ENCODE measurements around the gene GFRA4. TPM values are rescaled to one million over a fixed set of nuclear protein-coding genes. Genes with fewer than 3 reads are reported as not detected.

Gene GFRA4
- total and polyA plus RNA-seq, 2 donors = not detected

DNA sequence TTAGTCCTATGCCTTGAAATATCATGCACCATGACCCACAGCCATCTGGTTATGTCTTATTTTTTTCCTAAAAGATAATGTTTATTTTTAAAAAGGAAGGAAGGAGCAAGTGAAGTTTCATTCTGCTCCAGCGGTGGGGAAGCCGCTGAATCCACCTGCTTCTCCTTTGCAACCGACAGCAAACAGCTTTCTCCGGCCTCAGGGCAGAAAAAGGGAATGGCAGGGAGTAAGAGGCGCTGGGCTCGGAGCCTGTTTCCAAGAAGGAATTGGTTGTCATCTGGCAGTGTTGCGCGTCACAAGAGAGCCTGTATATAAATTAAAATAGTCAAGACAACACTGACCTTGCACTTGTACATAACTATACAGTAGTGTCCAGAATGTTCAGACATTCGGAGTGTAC is 14.2 kb downstream of the GFRA4 start:
- Histone ChIP-seq H3K36me3 (ENCODE audit: insufficient read depth) (no peaks in the 10 kb centered on the region), H3K4me1 (ENCODE audit: insufficient read depth) (no peaks in the 10 kb centered on the region), H3K4me3 (ENCODE audit: low read depth, low read length) (no peak overlapping the region), H3K27ac (ENCODE audit: low read depth) (no peak overlapping the region)
- 91% methylated on average over 9 of the region's 9 CpGs for WGBS
- no peak for DNase-seq (ENCODE audit: extremely low spot score)

DNA sequence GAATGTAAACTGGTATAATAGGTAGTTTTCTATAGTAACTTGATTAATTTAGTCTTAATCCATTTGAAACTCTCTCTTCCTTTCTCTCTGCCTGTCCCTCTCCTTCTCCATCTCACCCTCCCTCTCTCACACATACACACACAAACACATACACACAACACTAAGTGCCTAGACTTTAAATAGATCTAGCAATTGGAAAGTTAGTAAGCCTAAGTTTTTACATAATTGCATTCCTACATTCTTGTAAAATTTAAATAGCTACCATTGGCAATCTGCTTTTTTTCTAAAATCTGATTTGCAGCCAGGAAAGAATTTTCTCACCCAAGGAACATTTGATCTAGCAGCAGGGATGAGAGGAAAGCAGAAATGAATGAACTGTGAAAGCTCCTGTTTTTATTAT is 15.7 kb downstream of the GFRA4 start:
- Histone ChIP-seq H3K4me3 (ENCODE audit: low read depth, low read length) (no peak overlapping the region), H3K4me1 (ENCODE audit: insufficient read depth) (no peaks in the 10 kb centered on the region), H3K27ac (ENCODE audit: low read depth) (no peak overlapping the region), H3K36me3 (ENCODE audit: insufficient read depth) (no peaks in the 10 kb centered on the region)
- no peak for DNase-seq (ENCODE audit: extremely low spot score)

DNA sequence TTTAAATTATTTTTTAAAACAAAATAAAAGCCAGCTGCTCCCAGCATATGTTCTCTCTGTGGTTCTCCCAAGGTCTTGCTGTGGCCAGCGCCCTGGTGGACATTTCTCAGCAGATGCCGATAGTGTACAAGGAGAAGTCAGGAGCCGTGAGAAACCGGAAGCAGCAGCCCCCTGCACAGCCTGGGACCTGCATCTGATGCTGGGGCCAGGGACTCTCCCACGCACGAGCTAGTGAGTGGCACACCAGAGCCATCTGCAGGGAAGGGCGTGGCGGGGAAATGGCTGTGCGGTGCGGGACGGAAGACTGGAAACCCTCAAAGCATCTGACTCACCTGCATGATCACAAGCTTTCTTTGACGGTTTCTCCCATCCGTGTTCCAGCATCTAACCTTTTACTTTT is 16.5 kb downstream of the GFRA4 start:
- no peak for DNase-seq (ENCODE audit: extremely low spot score)
- no peak overlapping the region for H3K4me3 ChIP-seq (ENCODE audit: low read depth, low read length)
- no peak overlapping the region for H3K27ac ChIP-seq (ENCODE audit: low read depth)
- H3K36me3 ChIP-seq (ENCODE audit: insufficient read depth) = no peaks in the 10 kb centered on the region
- 89% methylated on average over 13 of the region's 13 CpGs for WGBS
- H3K4me1 ChIP-seq (ENCODE audit: insufficient read depth) = no peaks in the 10 kb centered on the region

DNA sequence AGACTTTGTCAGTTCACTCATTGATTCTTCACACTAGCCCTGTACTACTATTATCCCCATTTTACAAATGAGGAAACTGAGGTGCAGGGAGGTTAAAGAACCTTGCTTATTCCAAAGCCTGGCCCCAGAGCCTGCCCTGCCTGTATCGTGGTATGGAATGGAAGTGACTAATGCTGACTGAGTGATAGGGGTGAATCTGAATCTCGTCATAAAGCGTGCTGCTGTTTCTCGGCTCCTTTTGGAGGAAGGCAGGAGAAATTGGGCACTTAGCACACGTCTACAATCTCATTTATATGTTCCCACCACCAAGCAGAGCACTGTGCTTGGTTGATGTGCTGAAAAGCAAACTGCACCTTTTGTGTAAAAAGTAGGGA is 17.1 kb downstream of the GFRA4 start:
- 70% methylated on average over 5 of the region's 5 CpGs for WGBS
- H3K36me3 ChIP-seq (ENCODE audit: insufficient read depth) = no peaks in the 10 kb centered on the region
- no peaks in the 10 kb centered on the region for H3K4me1 ChIP-seq (ENCODE audit: insufficient read depth)
- no peak for DNase-seq (ENCODE audit: extremely low spot score)
- H3K4me3 ChIP-seq (ENCODE audit: low read depth, low read length) = no peak overlapping the region
- H3K27ac ChIP-seq (ENCODE audit: low read depth) = no peak overlapping the region

DNA sequence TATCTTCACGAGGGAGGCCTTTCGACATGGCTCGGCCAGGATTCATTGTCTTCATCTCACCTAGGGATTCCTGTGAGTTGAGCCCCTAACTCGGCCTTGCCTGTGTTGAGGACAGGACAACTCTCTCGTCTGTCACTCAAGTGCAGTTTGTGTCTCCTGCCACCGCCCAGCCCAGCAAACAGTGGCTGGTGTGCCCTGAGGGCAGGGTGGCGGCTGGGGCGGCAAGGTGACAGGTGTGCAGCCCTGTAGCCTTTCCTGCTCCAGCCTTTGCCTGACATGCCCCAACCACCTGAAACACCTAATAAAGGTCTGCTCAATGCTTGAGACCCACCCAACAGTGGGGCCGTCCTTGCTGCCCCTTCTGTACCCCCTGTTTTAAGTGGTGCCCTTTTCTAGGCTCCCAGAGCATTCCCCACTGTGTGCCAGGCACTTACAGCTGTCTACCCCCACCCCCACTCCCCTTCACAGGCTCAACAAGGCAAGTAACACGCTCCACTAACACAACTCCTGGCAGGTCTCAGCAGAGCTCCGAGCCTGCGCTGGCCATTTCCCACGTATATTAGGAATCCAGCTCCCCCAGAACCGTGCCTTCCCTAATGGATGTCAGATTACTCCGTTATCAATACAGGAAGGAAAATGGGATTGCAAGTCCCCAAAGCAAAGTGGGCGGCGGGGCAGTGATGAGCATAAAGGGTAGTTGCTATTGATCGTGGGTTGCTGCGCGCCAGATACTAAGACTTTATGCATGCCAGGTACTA is 17.7 kb downstream of the GFRA4 start:
- DNase-seq (ENCODE audit: extremely low spot score) = no peak
- WGBS = 92% methylated on average over 20 of the region's 20 CpGs
- no peak overlapping the region for H3K4me3 ChIP-seq (ENCODE audit: low read depth, low read length)
- no peaks in the 10 kb centered on the region for H3K4me1 ChIP-seq (ENCODE audit: insufficient read depth)
- no peak overlapping the region for H3K27ac ChIP-seq (ENCODE audit: low read depth)
- no peaks in the 10 kb centered on the region for H3K36me3 ChIP-seq (ENCODE audit: insufficient read depth)

DNA sequence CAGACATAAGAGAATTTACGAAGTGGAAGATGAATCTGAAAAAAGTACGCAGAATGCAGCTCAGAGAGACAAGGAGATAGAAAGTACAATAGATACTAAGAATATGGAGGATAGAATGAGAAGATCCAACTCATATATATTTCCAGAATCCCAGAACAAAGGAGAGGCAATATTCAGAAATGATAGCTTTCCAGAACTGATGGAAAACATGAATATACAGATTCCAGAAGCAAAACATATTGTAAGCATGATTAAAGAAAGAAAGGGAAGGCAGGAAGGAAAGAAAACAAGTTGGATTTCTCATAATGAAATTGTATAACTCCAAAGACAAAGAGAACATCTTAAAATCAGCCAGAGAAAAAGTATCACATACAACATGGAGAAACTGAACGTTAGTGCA is 22.9 kb downstream of the GFRA4 start:
- H3K27ac ChIP-seq (ENCODE audit: low read depth) = no peak overlapping the region
- H3K4me3 ChIP-seq (ENCODE audit: low read depth, low read length) = no peak overlapping the region
- WGBS = 96% methylated on average over 3 of the region's 3 CpGs
- no peak for DNase-seq (ENCODE audit: extremely low spot score)
- H3K36me3 ChIP-seq (ENCODE audit: insufficient read depth) = peaks cover 2% of the 10 kb centered on the region
- no peaks in the 10 kb centered on the region for H3K4me1 ChIP-seq (ENCODE audit: insufficient read depth)

DNA sequence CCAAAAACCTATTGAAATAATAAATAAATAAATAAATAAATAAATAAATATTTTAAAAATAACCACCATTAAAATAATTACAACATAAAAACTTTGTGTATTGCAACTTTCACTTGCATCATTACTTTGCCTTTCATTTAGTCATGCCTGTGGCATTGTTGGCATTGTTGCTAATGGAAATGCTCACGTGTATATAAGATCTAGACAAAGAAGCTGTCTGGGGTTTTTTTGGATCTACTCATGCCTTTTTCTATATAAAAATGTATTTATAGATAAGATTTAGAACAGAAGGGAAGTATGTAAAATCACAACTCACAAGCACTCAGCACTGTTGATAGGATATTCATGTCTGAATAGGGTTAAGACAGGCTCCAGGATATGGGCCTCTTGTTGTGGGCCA is 27.9 kb downstream of the GFRA4 start:
- Histone ChIP-seq H3K27ac (ENCODE audit: low read depth) (no peak overlapping the region), H3K4me1 (ENCODE audit: insufficient read depth) (no peaks in the 10 kb centered on the region), H3K4me3 (ENCODE audit: low read depth, low read length) (no peak overlapping the region), H3K36me3 (ENCODE audit: insufficient read depth) (peaks cover 2% of the 10 kb centered on the region)
- WGBS = 96% methylated on average over 1 of the region's 1 CpG
- DNase-seq (ENCODE audit: extremely low spot score) = no peak

DNA sequence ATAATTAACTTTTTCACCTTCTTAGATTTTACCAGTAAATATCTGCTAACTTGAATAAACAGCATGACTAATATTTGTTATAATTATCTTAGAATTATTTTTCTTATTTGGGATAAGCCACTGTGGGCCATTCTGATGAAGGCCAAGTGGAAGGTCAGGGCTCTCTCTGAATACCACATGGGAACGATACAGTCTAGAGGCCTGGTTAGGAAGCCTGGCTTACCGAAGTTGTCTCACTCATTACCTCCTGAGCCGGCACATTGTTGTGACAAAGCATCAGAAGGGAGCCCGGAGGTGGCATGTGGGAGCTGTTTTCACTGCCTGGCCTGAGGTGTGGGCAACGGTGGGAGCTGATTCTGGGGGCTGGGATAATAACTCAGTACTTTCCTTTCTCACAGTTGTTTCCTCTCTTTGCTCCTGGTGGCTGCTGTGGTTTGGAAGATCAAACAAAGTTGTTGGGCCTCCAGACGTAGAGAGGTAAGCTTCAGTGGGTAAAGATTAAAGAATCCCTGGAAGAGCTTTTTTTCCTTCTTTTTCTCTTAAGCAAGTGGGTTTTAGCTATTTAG is 29.2 kb downstream of the GFRA4 start:
- H3K4me3 ChIP-seq (ENCODE audit: low read depth, low read length) = no peak overlapping the region
- H3K4me1 ChIP-seq (ENCODE audit: insufficient read depth) = no peaks in the 10 kb centered on the region
- no peaks in the 10 kb centered on the region for H3K36me3 ChIP-seq (ENCODE audit: insufficient read depth)
- no peak for DNase-seq (ENCODE audit: extremely low spot score)
- 65% methylated on average over 6 of the region's 6 CpGs for WGBS
- no peak overlapping the region for H3K27ac ChIP-seq (ENCODE audit: low read depth)

DNA sequence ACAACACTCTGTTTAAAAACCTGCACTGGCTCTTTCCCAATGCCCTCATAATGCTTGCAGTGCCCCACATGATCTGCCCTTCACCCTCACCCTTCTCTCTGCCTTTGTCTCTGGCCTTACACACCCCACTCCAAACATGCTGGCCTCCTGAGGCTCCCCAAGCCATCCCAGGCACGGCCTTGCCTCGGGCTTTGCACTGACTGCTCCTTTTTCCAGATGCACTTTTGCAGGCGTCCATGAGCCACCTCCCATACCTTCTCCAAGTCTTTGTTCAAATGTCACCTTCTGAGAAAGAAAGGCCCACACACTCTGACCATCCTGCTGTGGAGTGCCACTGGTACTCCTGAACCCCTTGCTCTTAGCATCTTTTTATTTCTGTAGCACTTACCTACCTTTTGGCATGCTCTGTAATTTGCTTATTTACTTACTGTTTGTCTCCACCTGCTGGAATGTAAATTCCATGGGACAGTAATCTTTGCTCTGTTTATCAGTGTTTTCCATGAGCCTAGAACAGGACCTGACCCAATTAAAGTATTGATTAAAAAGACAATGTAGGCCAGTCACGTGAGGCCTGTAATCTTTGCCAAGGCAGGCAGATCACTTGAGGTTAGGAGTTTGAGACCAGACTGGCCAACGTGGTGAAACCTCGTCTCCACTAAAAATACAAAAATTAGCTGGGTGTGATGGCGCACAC is 30.7 kb downstream of the GFRA4 start:
- H3K4me3 ChIP-seq (ENCODE audit: low read depth, low read length) = no peak overlapping the region
- H3K27ac ChIP-seq (ENCODE audit: low read depth) = no peak overlapping the region
- WGBS = 81% methylated on average over 7 of the region's 7 CpGs
- H3K4me1 ChIP-seq (ENCODE audit: insufficient read depth) = no peaks in the 10 kb centered on the region
- no peaks in the 10 kb centered on the region for H3K36me3 ChIP-seq (ENCODE audit: insufficient read depth)
- DNase-seq (ENCODE audit: extremely low spot score) = no peak

DNA sequence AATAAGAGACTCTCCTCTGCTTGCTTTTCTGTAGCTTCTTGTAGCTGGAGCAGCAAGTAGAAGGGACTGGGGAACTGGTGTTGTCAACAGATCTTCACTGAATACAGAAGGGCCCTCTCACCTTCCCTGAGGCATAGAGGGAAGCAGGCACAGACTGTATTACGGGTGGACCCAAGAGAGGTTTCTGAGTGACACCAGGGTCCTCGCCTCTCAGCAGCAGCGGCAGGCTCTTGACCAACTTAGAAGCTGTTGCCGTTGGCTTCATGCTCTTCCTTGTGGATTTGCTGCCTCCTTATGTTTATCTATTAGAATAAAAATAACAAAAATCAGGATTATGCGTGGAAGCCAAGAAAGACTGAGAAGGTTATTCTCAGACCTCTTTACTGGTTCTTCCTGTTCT is 31.7 kb downstream of the GFRA4 start:
- 69% methylated on average over 5 of the region's 5 CpGs for WGBS
- Histone ChIP-seq H3K4me3 (ENCODE audit: low read depth, low read length) (no peak overlapping the region), H3K36me3 (ENCODE audit: insufficient read depth) (no peaks in the 10 kb centered on the region), H3K4me1 (ENCODE audit: insufficient read depth) (no peaks in the 10 kb centered on the region), H3K27ac (ENCODE audit: low read depth) (no peak overlapping the region)
- DNase-seq (ENCODE audit: extremely low spot score) = no peak

DNA sequence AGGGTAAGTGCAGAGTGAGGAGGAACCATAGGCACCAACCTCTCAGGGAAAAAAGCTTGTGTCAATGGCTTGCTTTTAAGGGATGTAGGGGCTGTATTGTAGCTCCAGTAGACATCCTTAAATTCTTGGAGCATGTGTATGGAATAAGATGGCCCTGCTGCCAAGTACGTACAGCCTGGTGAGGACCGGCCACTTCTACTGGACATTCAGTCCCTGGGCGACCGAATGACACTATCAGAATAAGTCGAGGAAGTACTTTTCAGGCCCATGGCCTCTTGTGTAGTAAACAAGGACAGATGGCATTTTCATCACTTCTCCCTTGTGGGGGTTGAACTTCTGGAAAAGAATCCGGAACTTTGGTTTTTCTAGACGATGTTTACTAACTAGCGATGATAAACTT is 32.8 kb downstream of the GFRA4 start:
- H3K4me1 ChIP-seq (ENCODE audit: insufficient read depth) = no peaks in the 10 kb centered on the region
- no peak for DNase-seq (ENCODE audit: extremely low spot score)
- WGBS = 84% methylated on average over 8 of the region's 8 CpGs
- no peak overlapping the region for H3K27ac ChIP-seq (ENCODE audit: low read depth)
- H3K36me3 ChIP-seq (ENCODE audit: insufficient read depth) = no peaks in the 10 kb centered on the region
- H3K4me3 ChIP-seq (ENCODE audit: low read depth, low read length) = no peak overlapping the region

DNA sequence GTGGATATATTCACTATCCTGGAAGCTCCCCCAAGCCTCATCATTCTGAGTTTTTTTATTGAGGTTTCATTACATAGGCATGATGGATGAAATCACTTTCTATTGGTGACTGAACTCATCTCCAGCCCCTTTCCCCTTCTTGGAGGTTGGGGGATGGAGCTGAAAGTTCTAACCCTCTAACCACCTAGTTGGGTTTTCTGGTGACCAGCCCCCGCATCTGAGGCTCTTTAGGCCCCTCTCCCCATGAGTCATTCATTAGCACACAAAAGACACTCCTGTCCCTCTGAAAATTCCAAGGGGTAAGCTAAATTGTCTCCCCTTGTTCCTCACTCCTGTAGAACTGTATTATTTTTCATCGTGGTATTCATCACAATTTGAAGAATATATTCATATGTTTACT is 33.3 kb downstream of the GFRA4 start:
- no peak for DNase-seq (ENCODE audit: extremely low spot score)
- Histone ChIP-seq H3K4me3 (ENCODE audit: low read depth, low read length) (no peak overlapping the region), H3K36me3 (ENCODE audit: insufficient read depth) (no peaks in the 10 kb centered on the region), H3K27ac (ENCODE audit: low read depth) (no peak overlapping the region), H3K4me1 (ENCODE audit: insufficient read depth) (no peaks in the 10 kb centered on the region)
- WGBS = 79% methylated on average over 2 of the region's 2 CpGs

DNA sequence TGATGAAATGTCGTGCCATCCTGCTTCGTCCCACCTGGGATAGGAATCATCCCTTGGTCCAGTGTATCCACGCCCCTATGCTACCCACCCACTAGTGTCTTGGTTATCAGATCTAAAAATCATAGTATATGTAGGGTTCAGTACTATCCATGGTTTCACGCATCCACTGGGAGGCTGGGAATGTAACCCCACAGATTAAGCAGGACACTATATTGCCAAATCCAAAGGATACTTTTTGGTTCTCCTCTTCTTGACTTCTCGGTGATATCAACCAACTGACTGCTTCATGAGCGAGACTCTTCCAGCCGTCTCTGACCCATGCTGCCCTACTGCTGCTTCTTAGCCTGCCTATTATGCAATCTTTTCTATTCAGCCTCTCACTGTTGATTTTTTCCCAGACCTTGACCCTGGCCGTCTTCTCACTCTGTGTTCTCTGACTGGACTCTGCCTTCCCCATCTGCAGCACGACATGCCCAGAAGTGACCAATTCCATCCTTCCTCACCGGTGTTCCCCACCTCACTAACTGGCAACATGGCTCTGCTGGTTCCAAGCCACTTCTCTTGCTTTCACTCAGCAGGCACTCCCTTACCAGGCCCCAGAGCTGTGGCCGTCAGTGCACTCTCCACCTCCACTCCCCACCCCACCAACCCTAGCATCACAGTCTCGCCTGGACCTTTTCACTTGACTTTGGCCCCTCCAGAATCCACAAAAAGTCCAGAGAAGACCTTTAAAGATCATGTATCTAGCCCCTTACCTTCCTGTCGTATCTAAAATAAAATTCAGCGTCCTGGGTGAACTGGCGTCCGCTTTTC is 34.5 kb downstream of the GFRA4 start:
- Histone ChIP-seq H3K4me1 (ENCODE audit: insufficient read depth) (no peaks in the 10 kb centered on the region), H3K36me3 (ENCODE audit: insufficient read depth) (no peaks in the 10 kb centered on the region), H3K27ac (ENCODE audit: low read depth) (no peak overlapping the region), H3K4me3 (ENCODE audit: low read depth, low read length) (no peak overlapping the region)
- 87% methylated on average over 16 of the region's 16 CpGs for WGBS
- DNase-seq (ENCODE audit: extremely low spot score) = no peak

DNA sequence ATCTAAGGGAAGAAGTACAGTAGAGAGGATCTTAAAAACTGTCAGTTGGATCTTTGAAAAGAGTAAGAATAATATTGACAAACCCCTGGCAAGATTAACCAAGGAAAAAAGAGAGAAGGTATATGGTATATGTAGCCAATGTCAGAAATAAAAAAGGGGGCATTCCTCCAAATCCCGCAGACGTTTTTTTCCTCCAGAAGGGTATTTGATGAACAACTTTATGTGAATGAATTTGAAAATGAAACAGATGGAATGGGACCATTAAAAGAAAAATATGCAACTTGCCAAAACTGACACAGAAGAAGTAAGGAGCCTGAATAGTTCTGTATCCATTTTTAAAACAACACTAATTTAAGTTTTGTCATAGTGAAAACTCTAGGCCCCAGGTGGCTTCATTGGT is 35.7 kb downstream of the GFRA4 start:
- H3K4me1 ChIP-seq (ENCODE audit: insufficient read depth) = no peaks in the 10 kb centered on the region
- H3K36me3 ChIP-seq (ENCODE audit: insufficient read depth) = no peaks in the 10 kb centered on the region
- H3K27ac ChIP-seq (ENCODE audit: low read depth) = no peak overlapping the region
- WGBS = 86% methylated on average over 2 of the region's 2 CpGs
- no peak overlapping the region for H3K4me3 ChIP-seq (ENCODE audit: low read depth, low read length)
- DNase-seq (ENCODE audit: extremely low spot score) = no peak

All from urinary bladder (tissue), 4 donors.